Kidney (tissue), 14 donors: Measurements from ENCODE around the gene TBC1D17. TPM values are rescaled to one million over a fixed set of nuclear protein-coding genes. Genes with fewer than 3 reads are reported as not detected.

Experiments
- DNase-seq, 5 donors: peaks; one replicate each; pipeline ENCODE4 v3.0.0-alpha.2; 2013 to 2020
- FAIRE-seq: peaks from 2 replicates; lab custom pipeline; 2012; peaks lifted over from hg19 to GRCh38; lab: Jason Lieb, UNC
- H3K27ac ChIP-seq, 2 donors: one replicate each; pipeline ENCODE4 v1.7.0; 2013; ENCODE audit warnings: low read depth in 2 of 2, low read length in 2 of 2, inconsistent platforms in 1 of 2
- H3K27me3 ChIP-seq: one replicate; pipeline ENCODE4 v1.7.1; 2013; ENCODE audit warnings: low read length, inconsistent platforms; ENCODE audit not compliant: control insufficient read depth, insufficient read depth
- H3K36me3 ChIP-seq, 3 donors: one replicate each; pipeline versions ENCODE4 v1.7.0 to v1.7.1; 2013; ENCODE audit warnings: low read length in 3 of 3, control low read depth in 1 of 3, inconsistent platforms in 1 of 3; ENCODE audit not compliant: insufficient read depth in 3 of 3, control insufficient read depth in 2 of 3
- H3K4me1 ChIP-seq, 3 donors: one replicate each; pipeline versions ENCODE4 v1.7.0 to v1.7.1; 2013; ENCODE audit warnings: low read length in 3 of 3, inconsistent platforms in 1 of 3, low read depth in 1 of 3; ENCODE audit not compliant: control insufficient read depth in 2 of 3, insufficient read depth in 2 of 3
- H3K4me3 ChIP-seq, 3 donors: one replicate each; pipeline versions ENCODE4 v1.7.0 to v1.8.1; 2013; ENCODE audit warnings: low read length in 3 of 3, control low read depth in 1 of 3, inconsistent platforms in 1 of 3
- H3K9ac ChIP-seq, 3 donors: one replicate each; pipeline versions ENCODE4 v1.7.0 to v1.7.1; 2013; ENCODE audit warnings: low read length in 3 of 3, control low read depth in 1 of 3, inconsistent platforms in 1 of 3
- H3K9me3 ChIP-seq, 3 donors: one replicate each; pipeline versions ENCODE4 v1.7.0 to v1.7.1; 2013; ENCODE audit warnings: low read length in 3 of 3, control low read depth in 1 of 3, inconsistent platforms in 1 of 3; ENCODE audit not compliant: control insufficient read depth in 2 of 3, insufficient read depth in 1 of 3
- intact Hi-C: fragments of 100-400 bp; cut with DNase I; formaldehyde crosslinking; loops from one replicate; pipeline ENCODE4 v1.11.1; 2022
- polyA plus RNA-seq: library from polyadenylated mRNA; stranded (reverse); fragments of 350-450 nt; fragmentation: Illumina TruSeq; extraction: RNeasy Lipid Tissue Mini Kit (QIAGEN cat#74804); gene quantifications from one replicate; pipeline ENCODE4 v1.2.3, GENCODE V29; 2014; ENCODE audit warnings: low read depth, low replicate concordance; ENCODE audit not compliant: insufficient read depth
- total RNA-seq: library from RNA; stranded (reverse); fragmentation: NEBNext Ultra II Directional; extraction: Animal tissue kit (Norgen Biotek cat#: 25700); gene quantifications from one replicate; pipeline ENCODE4 v1.2.1, GENCODE V29; 2021
- TF ChIP-seq, protein P1 (sequence below): IDR thresholded peaks from 3 replicates; pipeline ENCODE4 v1.5.1; 2012; ENCODE audit warnings: mild to moderate bottlenecking, moderate library complexity, borderline replicate concordance; ENCODE audit not compliant: insufficient read depth; ENCODE audit errors: extremely low read depth
- donor health status: control.
- donor health status: control.
- donor health status: control.
- donor health status: control.
- donor health status: control.
- donor health status: DM: yes; HTN: yes; CAD: no.
- donor health status: Normal renal cell carcinoma (clear cell type).

Gene TBC1D17
- total and polyA plus RNA-seq, 2 donors from 2014 or later, result 34.8 to 43.6 TPM

DNA sequence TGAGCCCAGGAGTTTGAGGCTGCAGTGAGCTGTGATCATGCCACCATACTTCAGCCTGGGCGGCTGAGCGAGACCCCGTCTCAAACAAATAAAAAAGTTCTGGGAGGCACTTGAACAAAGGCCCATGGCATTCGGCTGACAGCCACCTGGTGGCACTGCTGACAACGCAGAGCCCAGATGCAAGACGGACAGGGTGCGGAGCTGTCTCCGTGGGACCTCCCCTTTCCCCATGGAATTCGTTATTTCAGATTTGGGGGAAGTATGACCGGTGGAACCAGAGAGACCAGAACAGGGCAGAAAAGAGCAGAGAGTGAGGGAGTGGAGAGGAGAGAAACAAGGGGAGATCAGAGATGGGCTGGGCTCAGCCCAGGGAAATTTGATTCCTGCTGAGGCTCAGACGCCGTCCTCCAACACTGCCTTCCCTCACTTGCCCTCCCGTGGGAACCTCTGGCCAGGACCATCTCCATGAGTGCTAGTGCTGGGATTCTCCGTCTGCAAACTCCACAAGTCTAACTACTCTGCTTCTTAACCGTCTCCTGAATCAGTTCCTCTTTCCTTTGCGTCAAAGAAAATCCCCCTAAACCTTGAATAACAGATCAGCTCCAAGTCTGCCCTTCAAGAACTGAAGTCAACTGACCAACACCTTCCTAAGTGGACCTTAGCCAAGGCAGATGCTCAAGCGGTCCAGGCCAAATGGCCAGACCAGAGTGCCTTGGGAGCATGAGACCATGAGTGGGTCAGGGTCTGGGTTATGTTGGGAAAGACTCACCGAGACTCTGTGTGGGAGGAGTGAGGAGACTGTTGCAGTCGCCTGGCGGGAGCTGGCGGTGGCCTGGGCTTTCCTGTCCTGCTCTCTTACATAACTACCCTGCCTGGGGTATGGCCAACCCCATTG, 39.6 kb downstream of the TBC1D17 start:
- no peak overlapping the region for H3K27ac ChIP-seq
- FAIRE-seq, result no peak
- no peak overlapping the region for H3K9ac ChIP-seq
- DNase-seq, result peak in 2 of 5 donors; percentile 21 to 35
- no peaks in the 10 kb centered on the region for H3K27me3 ChIP-seq
- H3K4me3 ChIP-seq, result no peak overlapping the region
- H3K36me3 ChIP-seq, result peaks cover 0 to 14% (median 0%) of the 10 kb centered on the region in 3 donors
- intact Hi-C loops, result no loop called here
- TF ChIP-seq, protein P1, sequence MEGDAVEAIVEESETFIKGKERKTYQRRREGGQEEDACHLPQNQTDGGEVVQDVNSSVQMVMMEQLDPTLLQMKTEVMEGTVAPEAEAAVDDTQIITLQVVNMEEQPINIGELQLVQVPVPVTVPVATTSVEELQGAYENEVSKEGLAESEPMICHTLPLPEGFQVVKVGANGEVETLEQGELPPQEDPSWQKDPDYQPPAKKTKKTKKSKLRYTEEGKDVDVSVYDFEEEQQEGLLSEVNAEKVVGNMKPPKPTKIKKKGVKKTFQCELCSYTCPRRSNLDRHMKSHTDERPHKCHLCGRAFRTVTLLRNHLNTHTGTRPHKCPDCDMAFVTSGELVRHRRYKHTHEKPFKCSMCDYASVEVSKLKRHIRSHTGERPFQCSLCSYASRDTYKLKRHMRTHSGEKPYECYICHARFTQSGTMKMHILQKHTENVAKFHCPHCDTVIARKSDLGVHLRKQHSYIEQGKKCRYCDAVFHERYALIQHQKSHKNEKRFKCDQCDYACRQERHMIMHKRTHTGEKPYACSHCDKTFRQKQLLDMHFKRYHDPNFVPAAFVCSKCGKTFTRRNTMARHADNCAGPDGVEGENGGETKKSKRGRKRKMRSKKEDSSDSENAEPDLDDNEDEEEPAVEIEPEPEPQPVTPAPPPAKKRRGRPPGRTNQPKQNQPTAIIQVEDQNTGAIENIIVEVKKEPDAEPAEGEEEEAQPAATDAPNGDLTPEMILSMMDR, result no peak
- no peaks in the 10 kb centered on the region for H3K4me1 ChIP-seq
- no peaks in the 10 kb centered on the region for H3K9me3 ChIP-seq

DNA sequence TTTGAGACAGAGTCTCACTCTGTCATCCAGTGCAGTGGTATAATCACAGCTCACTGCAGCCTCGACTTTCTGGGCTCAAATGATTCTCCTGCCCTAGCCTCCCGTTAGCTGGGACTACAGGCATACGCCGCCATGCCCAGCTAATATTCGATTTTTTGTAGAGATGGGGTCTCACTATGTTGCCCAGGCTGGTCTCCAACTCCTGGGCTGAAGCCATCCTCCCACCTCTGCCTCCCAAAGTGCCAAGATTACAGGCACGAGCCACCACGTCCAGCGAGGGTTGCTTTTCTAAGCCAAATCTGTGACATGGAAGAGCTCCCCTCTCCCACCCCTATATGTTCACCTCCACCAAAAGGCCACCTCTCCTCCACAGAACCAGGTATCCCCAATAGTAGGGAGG, 40.6 kb downstream of the TBC1D17 start:
- DNase-seq (no peak), FAIRE-seq (no peak)
- Histone ChIP-seq H3K36me3 (peaks cover 0 to 10% (median 0%) of the 10 kb centered on the region in 3 donors), H3K27ac (no peak overlapping the region), H3K27me3 (no peaks in the 10 kb centered on the region), H3K9me3 (no peaks in the 10 kb centered on the region), H3K9ac (no peak overlapping the region), H3K4me1 (no peaks in the 10 kb centered on the region), H3K4me3 (no peak overlapping the region)
- TF ChIP-seq, protein P1, result no peak
- intact Hi-C loops, result no loop called here

DNA sequence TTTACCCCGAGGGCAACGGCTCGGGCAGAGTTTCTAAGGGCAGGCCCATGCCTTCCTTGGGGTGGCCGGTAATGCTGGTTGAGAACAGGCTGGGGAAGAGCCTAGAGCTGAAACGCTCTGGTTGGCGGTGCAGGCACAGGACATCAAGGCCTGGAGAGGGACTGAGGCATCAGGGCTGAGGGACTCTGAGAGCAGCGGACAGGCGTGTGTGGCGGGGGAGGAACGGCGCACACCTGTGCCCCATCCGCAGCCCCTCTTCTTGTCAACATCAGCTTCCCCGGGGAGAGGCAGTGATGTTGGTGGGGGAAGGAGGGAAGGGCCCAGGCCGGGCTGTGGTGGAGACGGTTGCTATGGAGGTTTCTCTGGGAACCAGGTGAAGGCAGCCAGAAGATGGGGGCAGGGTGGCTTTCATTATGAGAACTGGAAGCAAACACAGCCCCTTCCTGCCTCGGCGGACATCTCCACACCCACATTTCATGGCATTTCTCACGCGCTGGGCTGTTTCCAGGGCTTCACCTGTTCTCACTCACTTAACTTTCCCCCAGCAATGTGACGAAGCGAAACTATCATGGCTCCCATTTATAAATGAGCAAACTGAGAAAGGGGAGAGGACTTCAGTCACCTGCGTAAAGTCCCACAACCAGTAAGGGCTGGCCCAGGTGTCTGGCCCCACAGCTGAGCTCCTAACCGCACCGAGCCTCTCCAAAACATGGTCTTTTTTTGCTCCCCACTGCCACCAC, 43.3 kb downstream of the TBC1D17 start:
- FAIRE-seq (no peak), DNase-seq (peak in 2 of 5 donors; percentile 39 to 47)
- Histone ChIP-seq H3K9me3 (no peaks in the 10 kb centered on the region), H3K4me3 (no peak overlapping the region), H3K4me1 (peaks cover 0 to 2% (median 0%) of the 10 kb centered on the region in 3 donors), H3K36me3 (peaks cover 2 to 6% (median 4%) of the 10 kb centered on the region in 3 donors), H3K9ac (no peak overlapping the region), H3K27ac (no peak overlapping the region), H3K27me3 (no peaks in the 10 kb centered on the region)
- TF ChIP-seq, protein P1, result no peak
- intact Hi-C loops, result no loop called here
